GM12891 (cell line): Measurements from ENCODE around the gene RHOBTB1.

Source experiments
- POLR2A ChIP-seq: IDR thresholded peaks from 2 replicates; pipeline ENCODE4 v1.6.1; 2011; ENCODE audit warnings: low read depth, low read length, control low read depth
- POLR2AphosphoS5 ChIP-seq: IDR thresholded peaks from 2 replicates; pipeline ENCODE4 v1.6.1; 2011; ENCODE audit warnings: low read depth, low read length, control low read depth
- POU2F2 ChIP-seq: IDR thresholded peaks from 2 replicates; pipeline ENCODE4 v1.6.1; 2011; ENCODE audit warnings: low read depth, mild to moderate bottlenecking, control low read depth, low read length, moderate library complexity
- TAF1 ChIP-seq: IDR thresholded peaks from 2 replicates; pipeline ENCODE4 v1.6.1; 2011; ENCODE audit warnings: low read depth, low read length, control low read depth

DNA sequence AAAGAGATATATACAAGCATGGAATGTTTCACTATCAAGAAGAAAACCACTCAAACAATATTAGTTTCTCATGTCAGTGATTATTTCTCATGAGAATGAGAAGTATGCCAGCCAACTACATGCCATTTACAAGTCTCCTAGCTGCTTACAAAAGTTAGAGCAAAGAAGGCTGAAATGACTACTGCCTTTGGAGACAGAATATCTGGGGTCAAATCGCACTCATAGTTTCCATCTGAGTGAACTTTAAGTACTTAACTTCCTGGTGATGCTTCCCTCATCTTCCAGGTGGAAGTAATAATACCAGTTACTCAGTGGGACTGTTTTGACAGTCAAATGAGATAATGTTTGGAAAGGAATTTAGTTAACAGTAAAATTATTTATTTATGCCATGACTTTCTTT is 42.0 kb upstream of the RHOBTB1 start:
- TF ChIP-seq POLR2AphosphoS5 = no peak
- TF ChIP-seq POLR2A = no peak
- TF ChIP-seq POU2F2 = no peak
- TF ChIP-seq TAF1 = no peak
